NCI-H460 (cell line): ENCODE measurements around the gene GAB1. TPM values are rescaled to one million over a fixed set of nuclear protein-coding genes. Genes with fewer than 3 reads are reported as not detected.
A peak's percentile ranks its signal among the peaks of the same experiment; 100 is the strongest.

Experiments
- DNase-seq: peaks from one replicate; pipeline ENCODE4 v3.0.0-alpha.2; 2016; ENCODE audit warnings: low read depth; ENCODE audit errors: extremely low read depth
- polyA plus RNA-seq: library from polyadenylated mRNA; depleted of rRNA; stranded (reverse); fragments of >200 nt; gene quantifications from 2 replicates; pipeline ENCODE4 v1.2.3, GENCODE V29; 2014; cell fraction: nucleus; rRNA removed
- total RNA-seq: library from RNA; depleted of rRNA; stranded (reverse); fragments of >200 nt; shearing (Covaris generic); gene quantifications from 2 replicates; pipeline ENCODE4 v1.2.3, GENCODE V29; 2014; rRNA removed

Gene GAB1
- total RNA-seq = 3.6 and 4.0 TPM in 2 replicates
- polyA plus RNA-seq = 3.2 and 5.9 TPM in 2 replicates

DNA sequence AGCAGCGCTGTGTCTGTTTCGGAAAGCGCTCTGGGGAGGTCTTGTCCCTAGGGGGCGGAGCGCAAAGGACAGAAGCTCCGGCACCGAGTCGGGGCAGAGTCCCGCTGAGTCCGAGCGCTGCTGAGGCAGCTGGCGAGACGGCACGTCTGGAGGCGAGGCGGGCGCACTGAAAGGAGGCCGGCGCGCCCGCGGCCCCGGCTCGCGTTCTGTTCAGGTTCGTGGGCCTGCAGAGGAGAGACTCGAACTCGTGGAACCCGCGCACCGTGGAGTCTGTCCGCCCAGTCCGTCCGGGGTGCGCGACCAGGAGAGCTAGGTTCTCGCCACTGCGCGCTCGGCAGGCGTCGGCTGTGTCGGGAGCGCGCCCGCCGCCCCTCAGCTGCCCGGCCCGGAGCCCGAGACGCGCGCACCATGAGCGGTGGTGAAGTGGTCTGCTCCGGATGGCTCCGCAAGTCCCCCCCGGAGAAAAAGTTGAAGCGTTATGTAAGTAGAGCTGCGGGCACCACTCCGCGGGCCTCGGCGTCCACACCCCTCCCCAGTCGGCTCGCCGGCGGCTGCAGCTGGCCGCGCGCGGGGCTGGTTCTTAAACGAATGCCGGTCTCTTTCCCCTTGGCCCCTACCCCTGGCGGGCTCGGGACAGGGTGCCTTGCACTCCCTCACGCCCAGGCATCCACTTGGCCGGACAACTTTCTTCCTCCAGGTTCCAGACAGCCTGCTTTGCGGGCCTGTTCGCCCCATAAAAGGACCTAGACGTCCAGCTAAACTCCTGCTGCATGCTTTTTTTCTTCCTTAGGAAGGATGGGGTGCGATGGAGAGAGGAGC lies at the start of gene GAB1:
Gene GAB1 (plus strand): TSS at position 96 of the 819 bp plus-strand sequence. CDS start 313 bp downstream, at position 409.
- DNase-seq = peak; percentile 52

DNA sequence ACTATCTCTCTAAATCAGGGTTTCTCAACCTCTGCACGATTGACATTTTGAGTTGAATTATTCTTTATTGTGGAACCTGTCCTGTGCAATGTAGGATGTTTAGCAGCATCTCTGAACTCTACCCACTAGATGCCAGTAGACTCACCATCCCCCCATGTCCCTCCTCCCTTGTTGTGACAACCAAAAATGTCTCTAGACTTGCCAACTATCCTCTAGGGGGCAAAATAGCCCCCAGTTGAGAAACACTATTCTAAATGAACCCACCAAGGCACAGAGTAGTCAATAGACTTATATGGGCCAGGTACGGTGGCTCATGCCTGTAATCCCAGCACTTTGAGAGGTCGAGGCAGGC lies 49.1 kb upstream of the GAB1 start:
- DNase-seq = no peak

DNA sequence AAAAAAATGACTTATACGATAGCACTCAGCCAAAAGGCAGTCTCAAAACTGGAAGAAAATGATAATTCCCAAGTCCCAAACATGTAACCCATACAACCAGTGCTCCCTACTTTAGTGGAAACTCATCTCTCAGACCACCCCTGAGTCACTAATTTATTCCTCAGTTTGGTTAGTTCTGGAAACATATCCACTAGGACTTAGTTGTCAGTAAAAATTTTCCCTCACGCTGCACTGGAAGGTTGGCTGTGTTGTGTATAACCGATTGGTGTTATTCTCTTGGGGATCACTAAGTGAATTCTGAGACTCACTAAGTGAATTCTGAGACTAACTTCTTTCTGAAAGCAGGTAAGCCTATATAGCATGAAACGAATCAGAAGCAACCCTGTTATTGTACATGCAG lies 48.5 kb upstream of the GAB1 start:
- no peak for DNase-seq

DNA sequence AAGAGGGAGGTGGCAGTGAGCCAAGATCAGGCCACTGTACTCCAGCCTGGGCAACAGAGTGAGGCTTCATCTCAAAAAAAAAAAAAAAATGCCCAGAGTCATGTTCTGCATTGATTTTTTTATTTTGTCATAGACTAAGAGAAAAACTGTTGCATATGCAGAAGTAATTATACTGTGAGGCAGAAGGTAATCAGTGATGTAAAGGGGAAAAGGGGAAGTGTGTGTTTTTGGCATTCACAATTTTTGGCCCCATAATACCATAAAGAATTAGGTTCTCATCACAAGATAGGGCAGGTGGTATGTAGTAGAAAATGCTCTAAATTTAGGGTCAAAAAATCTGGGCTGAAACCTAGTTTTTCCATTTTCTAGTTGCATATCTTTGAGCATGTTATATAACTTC lies 47.3 kb upstream of the GAB1 start:
- DNase-seq = no peak

DNA sequence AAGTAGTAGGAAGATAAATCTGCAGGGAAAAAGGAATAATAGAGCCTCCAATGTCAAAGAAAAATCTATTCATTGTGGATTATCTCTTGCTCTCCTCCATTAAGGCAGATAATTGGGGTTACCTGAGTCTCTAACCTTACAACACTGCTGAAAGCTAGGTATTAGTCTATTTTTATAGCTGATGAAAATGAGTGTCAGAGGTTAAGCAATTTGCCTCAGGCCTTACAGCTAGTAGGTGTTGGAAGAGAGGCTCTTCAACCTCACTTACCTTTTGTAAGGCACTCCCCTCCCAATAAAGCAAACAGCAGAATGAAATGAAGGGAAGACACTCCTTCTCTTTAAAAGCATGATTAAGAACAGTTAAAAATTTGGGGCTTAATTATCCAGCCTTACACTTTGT lies 45.4 kb upstream of the GAB1 start:
- no peak for DNase-seq

DNA sequence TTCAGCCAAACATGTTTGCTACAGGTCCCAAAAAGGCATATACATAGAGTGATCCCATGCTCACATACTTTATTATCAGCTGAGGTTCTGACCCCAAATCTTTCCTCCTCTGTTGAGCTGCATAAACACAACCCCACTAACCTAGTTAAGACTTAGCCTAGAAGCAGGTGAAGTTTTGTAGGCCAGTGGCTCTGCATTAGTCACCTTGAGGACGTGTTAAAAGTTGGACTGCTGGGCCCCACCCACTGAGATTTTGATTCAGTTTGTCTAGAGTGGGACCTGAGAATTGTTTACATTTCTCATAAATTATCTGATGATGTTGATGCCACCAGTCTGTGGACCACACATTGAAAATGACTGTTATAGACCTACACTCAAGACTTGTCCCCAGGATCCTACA lies 43.8 kb upstream of the GAB1 start:
- no peak for DNase-seq

DNA sequence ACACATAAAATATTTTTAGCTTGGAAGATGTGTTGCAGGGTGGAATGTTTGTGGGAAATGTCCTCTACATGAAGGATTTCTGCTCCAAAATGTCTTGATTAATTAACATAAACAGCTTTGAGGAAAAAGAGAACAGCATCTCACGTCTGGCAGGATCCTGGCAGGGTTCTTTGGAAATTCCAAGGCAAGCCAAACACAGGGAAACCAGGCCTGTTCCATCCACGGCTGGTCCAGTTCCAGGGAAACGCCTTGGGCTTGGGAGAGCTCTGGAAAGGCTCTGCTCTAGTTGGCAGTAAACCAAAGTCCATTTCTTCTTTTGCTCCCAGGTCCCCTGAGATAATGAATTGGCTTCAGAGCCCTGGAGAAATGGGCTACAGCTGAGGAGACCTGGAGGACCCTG lies 42.4 kb upstream of the GAB1 start:
- no peak for DNase-seq

DNA sequence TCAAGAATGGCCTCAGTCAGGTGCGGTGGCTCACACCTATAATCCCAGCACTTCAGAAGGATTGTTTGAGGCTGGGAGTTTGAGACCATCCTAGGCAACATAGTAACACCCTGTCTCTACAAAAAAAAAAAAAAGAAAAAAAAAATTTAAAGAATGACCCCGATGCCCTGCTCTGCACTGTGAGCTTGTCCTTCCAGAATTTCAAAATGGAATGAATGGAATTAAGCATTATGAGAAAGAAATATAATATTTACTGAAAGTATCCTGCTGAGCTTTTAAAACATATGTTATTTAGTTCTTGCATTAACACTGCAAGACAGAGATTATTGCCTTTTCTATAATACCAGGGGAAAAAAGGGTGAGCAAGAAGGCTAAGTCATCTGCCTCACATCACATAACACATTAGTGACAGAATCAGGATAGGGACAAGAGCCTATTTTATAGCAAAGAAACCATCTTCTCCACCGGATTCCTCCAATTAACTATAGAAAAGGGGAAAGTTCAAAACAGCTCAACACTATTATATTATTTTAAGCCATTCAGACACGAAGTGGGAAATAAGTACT lies 41.9 kb upstream of the GAB1 start:
- no peak for DNase-seq

DNA sequence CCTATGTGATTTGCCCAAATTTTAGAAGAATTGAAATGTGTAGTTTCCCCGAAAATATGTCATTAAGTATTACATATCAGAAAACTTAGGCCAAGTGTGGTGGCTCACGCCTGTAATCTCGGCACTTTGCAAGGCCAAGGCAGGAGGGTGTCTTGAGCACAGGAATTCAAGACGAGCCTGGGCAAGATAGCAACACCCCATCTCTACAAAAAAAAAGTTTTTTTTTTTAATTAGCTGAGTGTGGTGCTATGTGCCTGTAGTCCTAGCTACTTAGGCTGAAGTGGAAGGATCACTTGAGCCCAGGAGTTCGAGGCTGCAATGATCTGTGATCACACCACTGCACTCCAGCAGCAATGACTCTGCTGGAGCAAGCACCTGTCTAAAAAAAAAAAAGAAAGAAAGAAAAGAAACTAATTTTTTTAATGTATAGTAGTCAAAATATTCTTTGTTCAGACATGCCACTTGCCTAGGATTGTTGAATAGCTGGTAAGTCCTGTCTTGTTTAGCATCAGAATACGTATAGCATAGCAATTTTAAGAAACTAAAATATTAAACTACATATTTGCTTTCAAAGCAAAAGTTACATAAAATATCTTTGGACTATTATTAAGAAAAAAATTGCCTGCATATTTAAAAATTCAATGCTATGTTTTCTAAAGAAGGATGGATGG lies 40.1 kb upstream of the GAB1 start:
- no peak for DNase-seq

DNA sequence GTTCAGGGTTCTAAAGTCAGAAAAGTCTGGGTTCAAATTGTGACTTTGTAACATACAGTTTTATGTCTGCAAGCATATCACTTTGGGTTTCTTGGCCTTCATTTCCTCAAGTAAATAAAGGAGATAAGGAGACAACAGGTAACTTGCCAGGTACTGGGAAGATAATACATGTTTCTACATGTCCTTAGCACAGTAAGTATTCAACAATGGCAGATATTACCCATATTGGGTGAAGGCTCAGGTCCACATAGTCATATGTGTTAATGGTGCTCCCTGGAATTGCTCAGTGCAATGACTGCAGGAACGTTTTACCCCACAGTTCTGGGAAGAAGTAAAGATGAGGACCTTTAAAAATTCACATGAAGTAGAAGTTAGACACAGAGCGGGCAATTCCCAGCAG lies 35.8 kb upstream of the GAB1 start:
- no peak for DNase-seq

DNA sequence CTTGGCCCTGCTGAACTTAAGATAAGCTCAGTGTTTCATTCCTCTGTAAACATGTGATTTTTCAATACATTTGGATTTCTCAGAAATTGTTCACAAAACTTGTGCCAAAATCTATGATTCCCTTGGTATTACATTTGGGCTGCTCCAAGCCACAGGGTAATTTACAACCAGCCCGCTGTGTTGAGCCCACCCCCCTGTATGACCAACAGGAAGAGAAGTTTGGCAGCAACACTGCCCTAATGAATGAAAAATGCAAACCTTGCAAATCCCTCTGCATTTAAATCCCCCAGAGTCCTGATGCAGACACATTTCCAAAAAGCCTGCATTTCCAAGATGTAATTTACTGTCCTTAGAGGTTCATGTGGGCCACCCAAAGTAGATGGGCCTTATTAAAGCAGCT lies 34.1 kb upstream of the GAB1 start:
- DNase-seq = no peak

DNA sequence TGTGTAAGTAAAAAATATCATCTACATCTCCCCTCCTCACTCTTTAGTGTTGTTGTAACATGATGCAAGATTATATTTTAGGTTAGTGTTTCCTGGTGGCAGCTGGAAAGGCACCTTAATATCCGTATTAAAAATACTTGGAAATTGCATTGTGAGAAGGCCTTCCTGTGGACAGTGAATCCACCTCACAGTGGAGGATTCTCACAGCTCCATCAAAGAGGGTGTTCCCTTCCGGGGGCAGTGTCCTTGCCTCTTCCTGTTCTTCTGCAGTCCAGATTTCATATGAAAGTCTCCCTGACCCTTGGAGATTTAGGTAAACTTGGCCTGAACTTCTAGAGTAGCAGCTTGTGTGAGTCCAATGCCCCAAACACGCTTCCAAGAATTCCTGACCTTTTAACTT lies 29.9 kb upstream of the GAB1 start:
- DNase-seq = no peak

DNA sequence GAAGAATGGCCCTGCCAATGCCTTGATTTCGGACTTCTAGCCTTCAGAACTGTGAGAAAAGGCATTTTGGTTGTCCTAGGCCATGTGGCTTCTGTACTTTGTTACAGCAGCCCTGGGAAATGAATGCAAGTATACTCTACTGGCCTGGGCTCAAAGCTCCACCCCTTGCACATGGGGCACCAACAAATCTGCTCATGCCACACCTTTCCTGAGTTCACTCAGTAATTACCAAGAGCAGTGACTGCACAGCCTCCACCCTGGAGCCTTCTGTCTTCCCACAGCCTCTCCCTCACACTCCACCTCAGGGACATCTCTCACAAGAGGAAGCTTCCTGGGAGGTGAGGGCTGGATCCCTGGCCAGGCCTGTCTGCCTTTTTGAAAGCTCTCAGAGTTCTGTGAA lies 29.1 kb upstream of the GAB1 start:
- DNase-seq = no peak

DNA sequence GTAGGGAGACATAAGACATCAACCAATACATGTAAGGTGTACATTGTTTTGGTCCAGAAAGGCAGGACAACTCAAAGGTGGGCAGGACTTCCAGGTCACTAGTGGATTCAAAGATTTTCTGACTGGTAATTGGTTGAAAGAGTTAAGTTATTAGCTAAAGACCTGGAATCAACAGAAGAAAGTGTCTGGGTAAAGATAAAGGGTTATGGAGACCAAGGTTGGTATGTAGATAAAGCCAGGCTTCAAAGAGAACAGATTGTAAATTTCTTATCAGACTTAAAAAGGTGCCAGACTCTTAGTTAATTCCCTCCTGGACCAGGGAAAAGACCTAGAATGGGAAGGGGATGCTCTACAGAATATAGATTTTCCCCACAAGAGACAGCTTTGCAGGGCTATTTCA lies 28.3 kb upstream of the GAB1 start:
- no peak for DNase-seq

DNA sequence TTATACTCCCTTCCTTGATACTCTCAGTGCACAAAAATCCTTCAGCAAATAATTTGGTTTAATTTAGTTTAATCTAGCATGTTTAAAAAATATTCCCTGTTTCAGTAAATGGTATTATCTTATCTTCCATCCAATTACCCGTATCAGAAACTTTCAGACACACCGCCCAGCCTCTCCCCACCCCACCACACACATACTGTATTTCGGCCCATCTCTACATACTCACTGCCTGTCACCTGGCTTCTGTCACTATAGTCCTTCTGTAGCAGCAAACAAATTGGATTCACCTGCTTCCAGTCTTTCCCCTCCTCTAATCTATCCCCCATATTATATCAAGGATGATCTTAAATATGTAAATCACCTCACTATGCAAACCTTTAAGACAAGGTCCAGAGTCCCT lies 24.8 kb upstream of the GAB1 start:
- no peak for DNase-seq

DNA sequence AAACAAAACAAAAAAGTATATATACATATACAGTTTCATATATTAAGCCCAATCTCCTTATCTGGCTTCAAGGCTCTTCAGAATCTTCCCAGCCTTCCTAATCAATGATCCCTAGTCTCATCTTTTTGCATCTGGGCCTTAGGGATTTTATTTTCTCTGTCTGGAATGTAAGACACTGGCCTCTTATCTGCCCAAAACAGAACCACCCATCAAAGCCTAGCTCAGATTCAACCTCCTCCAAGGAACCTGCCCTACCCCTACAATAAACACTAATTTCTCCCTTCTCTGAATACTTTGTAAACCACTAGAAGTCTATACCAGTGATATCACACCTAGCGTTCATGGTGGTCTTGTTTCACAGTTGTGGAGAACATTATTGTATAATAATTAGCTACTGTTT lies 23.2 kb upstream of the GAB1 start:
- no peak for DNase-seq

DNA sequence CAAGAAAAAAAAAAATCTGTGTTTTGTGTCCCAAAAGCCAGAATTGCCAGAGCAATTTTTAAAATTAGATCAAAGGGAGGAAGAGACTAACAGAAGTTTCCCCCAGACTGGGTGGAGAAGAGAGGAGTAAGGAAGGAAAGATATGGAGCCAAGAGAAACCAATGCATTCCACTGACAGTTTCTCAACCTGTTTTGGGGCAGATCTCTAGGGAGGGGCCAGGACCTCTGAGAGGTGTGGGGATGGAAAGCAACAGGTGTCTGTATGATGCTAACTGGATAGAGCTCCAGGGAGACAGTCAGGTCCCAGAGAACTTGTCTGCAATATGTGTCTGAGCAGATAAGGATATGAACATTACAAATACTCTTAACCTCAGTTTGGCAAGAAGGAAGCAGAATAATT lies 22.7 kb upstream of the GAB1 start:
- DNase-seq = no peak

DNA sequence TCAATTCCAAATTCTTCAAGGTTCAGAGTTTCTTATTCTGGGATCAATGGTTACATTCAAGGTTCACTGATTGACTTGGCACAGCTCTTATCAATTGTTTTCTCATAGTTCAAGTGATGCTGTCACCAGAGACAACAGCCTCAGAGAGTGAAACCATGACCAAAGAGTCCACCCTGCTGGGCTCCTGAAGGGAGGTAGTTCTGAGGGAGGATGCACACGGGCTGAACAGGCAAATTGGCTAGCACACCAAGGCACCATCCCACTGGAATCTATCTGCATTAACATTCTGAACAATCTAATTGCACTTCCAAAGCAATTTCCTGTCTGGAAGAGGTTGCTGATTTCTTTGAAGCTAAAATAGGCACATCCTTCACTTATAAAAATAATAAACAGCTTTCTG lies 16.6 kb upstream of the GAB1 start:
- DNase-seq = no peak

DNA sequence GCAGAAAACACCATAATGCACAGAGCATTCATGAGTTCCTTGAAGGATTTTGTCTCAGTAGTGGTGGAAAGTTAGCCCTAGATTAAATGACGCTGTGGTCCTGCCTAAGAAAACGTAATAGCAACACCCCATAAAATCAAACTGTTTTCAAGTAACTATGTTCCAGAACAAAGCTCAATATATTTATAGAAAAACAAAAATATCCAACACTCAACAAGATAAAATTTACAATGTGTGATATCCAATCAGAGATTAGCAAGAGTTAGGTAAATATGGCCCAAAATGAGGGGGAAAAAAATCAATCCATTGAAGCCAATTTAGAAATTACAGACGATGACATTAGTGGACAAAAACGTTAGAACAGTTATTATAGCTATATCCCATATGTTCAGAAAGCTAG lies 9.9 kb upstream of the GAB1 start:
- no peak for DNase-seq

DNA sequence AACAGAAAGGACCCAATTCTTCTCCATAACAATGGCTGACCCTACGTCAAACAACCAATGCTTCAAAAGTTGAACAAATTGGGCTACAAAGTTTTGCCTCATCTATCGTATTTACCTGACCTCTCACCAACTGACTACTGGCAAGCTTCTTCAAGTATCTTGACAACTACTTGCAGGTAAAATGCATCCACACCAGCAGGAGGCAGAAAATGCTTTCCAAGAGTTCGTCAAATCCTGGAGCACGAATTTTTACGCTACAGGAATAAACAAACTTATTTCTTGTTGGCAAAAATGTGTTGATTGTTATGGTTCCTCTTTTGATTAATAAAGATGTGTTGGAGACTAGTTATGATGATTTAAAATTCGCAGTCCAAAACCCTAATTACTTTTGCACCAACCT lies 6.7 kb upstream of the GAB1 start:
- DNase-seq = no peak

DNA sequence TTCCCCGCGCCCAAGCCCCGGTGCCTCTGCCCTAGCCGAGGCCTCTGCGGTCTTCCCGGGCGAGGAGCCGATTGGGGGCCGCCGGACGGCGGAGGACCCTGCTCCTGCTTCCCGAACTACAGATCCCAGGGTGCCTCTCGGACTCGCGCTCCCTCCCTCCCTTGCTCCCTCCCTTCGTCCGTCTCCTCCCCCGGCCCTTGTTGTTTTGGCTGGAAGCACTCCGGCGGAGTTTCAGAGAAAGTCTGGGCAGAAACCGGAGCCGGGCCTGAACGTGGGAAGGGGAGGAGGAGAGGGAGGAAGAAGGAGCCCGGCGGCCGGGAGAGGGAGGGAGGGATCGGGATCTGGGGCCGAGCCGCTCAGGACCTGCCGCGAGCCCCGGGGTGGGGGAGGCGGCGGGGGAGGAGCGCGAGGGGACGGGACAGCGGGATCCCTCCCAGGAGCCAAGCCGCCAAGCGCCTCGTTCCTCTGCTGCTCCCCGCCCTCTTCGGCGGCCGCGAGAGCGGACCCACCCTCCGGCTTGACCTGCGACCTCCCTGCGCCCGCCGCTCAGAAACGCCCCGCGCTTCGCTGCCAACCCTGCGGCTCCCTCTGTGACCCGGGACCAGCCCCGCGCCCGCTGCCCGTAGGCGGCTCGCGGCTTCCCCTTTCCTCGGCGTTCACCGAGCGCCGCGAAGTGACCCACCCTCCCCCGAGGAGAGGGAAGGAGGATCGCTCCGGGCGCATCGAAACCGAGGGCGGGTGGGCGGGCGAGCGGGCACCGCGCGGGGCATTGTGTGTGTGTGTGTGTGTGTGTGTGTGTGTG lies 496 bp upstream of the GAB1 start:
- DNase-seq = peak; percentile 50
